HG02623 (cell line): ENCODE results near the gene TAX1BP1.

Source experiments
- ATAC-seq: cut with Tn5 transposase; IDR thresholded peaks from one replicate; pipeline ENCODE4 v1.9.1; 2021; ENCODE audit warnings: moderate library complexity; ENCODE audit not compliant: unreplicated experiment

The TAX1BP1 gene

DNA sequence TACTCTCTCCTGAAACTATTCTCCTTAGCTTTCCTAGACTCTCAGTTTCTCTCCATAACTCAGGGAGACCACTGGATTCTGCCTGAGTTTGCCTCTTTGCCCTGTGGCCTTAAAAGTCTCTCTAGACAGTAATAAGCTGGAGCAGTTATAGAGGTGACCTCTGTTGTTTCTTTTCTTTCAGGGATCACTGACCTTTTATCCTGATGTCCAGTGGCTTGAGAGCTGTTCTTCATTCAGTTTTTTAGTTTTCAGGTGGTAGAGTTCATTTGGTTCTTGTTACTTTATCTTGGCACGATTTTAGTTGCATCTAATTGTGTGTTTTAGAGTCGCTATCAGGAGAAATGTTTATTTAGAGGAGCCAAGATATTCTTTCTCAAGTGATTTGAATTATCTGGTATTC is 37.7 kb downstream of the TAX1BP1 start:
- ATAC-seq = no peak

DNA sequence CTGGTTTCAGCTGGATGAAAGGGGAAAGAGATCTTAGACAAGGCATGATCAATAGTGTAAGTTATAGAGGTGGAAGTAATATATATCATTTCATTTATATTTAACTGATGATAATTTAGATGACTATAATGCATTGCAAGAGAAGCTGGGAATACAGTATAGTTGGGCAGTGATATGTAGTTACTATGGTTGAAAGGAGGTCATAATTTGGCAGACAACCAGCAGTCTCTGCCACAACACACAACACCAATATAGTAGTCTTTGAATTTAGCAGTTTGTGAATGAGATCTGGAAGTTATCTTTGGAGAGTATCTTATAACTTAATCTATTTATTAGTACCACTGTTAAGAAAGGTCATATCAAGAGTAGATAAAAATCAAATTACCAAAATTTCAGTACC is 39.9 kb downstream of the TAX1BP1 start:
- no peak for ATAC-seq

DNA sequence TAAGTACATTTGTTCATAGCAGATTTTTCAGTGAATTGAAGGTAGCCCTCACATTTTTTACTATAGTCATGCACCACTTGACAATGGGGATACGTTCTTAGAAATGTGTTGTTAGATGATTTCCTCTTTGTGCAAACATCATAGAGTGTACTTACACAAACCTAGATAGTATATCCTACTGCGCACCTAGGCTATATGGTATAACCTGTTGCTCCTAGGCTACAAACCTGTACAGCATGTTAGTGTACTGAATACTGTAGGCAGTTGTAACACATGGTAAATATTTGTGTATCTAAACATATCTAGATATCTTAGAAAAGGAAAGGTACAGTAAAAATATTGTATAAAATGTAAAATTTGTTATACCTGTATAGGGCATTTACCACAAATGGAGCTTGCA is 41.2 kb downstream of the TAX1BP1 start:
- no peak for ATAC-seq

DNA sequence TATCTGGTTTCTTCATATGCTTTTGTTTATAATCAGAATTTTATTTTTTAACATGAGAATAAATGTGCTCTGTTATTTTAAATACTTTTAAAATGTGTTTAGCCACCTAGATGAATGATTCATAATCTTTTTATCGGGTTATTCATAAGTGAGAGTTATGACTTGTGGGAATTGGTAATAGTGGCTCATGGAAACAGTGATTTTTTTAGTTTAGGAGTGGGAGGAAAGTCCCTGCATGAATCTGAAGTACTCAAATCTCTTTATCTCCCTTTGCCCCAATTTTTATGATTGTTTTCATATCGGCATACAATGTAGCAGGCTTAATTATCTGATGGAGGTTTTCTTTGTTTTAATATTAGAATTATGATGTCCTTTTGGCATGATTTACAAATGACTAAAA is 42.9 kb downstream of the TAX1BP1 start:
- ATAC-seq = no peak

DNA sequence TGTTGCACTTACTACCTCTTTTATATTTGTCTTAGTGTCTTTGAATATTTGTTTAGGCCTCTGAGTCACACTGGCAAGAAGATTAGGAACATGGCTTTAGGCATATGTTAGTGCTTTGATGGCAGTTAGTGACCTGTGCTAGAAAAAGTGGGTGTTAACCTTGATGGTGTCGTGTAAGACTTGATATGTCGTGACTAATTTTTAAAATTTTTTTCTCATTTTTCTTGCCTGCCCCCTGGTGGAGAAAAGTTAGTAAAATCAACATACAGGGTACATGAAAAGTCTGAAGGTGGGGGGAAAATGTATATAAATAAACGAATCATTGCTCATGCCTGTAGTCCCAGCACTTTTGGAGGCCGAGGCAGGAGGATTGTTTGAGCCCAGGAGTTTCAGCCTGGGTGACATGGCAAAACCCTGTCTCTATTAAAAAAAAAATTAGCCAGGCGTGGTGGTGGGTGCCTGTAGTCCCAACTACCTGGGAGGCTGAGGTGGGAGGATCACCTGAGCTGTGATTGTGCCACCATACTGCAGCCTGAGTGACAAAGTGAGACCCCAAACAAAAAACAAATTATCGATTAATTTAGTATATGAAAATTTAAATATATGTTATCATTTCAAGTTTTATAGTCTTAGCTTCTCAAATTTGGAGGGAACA is 44.6 kb downstream of the TAX1BP1 start:
- ATAC-seq = no peak

DNA sequence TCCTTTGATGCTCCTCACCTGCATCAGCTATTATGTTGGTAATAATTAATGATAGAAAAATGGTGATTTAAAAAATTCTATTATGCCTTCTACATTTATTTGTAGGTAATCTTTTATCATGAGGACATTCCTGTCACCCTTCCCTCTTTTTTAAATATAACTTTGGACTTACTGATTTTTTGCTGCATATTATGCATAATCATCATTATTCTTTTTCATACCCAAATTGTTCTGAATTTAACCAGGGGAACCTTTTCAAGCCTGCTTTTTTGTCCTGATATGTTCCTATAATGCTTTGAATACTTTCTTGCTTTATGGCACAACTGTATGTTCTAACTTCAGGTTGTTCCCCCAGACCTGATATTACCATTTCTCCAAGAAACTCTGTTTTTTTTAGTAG is 48.5 kb downstream of the TAX1BP1 start:
- no peak for ATAC-seq

DNA sequence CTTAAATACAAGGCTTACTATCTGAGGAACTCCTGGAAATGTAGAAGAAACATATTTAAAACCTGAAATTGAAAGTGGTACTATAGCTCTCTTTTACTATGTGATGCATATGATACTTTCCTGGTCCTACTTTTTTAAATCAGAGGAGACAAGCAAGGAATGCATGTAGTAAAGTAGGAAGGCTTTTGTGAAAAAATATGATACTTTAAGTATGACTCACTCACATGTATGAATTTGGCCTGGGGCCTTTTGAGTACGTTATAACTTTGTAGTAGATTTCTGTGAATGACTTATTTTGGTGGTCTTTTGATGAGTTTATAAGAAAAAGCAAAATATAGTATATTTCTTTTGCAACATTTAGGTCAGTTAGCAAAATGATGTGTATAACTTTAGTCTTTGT is 53.8 kb downstream of the TAX1BP1 start:
- ATAC-seq = no peak

DNA sequence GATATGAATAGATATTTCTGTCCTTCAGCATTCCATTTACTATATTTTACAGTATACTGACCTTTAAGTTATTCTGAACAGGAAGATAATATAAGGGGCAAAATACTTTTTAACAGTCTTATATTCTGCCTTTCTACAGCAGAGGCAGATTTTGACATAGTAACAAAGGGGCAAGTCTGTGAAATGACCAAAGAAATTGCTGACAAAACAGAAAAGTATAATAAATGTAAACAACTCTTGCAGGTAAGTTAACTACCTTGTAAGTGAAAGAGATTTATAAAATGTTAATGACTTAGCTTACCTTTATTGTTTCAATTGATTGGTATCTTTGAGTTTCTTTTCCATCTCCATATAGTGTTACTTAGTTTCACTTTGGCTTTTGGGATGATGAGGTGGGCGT is 56.0 kb downstream of the TAX1BP1 start:
- ATAC-seq = no peak

DNA sequence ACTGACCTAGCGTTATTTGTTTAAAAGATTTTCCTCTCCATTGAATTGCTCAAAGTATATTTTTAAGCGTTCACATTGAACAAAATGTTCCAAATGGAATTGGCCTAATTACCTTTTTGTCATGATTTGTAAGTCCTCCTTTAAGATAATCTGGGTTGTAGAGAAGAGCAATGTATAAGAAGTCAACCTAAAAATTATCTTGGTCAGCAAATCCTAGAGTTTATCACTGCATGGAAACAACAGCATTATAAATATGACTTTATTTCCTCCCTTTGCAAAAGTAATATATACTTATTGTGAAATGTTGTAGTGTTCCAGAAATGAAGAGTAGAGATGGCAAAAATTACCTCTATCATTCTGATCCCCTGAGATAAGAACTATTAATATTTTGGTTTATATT is 59.2 kb downstream of the TAX1BP1 start:
- no peak for ATAC-seq

DNA sequence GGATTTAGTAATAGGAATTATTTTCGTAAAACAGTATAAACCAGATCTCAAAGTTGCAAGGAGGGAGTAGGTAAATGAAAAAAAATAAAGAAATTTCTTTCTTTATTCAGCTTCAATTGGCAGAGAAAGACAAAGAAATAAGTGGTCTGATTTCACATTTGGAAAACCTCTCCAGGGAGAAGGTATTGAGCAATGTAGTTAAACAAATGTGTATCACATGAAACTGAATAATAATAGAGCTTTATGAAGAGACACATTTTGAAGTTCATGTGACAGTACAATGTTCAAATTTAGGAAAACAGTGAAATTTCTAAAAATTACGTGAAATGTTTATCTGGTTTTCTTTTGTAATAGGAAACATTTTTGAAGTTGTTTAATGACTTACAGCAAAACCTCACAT is 63.0 kb downstream of the TAX1BP1 start:
- ATAC-seq = no peak

DNA sequence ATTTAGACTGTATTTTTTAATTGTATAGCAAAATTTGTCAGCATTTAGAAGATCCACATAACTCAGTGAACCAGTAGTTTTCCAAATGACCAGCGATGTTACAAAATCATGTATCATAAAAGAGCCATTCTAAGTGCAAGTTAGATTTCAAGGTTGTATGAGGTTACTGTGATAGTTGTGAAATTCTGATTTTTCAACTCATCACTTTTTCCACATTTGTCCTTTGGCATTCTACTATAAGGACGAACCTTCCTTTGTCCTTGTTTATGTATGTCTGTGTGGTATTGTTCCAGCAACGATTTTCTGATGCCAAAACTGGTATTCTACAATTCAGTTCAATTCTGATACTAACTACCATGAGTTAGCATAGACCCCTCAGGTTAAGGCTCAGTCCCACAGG is 64.2 kb downstream of the TAX1BP1 start:
- ATAC-seq = no peak

DNA sequence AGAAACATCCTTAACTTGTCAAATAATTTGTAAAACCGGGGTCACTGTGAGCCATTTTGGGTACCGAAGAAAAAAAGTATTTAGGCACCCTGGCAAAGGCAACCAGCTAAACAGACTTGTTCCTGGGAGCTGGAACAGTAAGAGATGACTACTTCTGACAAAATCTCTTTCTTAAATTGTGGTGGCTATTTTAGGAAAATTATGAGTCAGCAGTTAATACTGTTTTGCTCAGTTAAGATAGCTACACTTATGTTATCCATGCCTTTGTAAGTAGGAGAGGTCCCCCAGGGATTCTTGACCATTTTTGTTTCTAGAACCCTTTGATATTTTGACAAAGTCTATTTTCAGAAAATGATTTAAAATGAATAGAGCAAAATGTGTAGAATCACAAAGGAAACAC is 68.7 kb downstream of the TAX1BP1 start:
- ATAC-seq = no peak

DNA sequence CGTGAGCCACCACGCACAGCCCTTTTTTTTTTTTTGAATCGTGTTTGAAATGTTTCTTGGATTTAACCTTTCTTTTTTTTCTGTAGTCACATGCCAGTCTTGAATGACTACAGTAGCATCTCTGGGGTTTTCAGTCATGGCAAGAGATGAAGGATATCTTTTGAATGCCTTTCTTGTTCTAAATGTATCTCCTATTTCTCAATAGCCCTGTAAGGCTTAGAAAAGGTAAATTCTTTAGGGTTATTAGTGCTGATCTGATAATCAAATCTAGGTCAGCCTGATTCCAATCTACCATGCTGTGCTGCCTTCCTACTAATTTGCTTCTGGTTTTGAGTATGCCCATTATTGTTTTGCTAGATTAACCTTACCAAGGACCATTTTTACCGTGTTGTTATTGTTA is 70.2 kb downstream of the TAX1BP1 start:
- ATAC-seq = no peak

DNA sequence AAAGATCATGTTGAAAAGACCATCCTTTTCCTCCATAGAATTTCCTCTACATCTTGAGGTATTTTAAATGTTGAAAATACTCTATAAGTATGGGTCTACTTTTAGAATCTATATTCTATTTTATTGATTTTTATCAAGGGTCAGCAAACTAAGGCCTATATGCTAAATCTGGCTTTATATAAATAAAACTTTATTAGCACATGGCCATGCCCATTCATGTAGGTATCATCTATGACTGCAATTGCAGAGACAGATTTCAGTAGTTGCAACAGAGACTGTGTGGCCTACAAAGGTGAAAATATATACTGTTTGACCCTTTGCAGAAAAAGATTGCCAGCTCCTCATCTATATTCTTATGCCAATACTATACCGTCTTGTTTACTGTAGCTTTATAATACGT is 72.7 kb downstream of the TAX1BP1 start:
- ATAC-seq = no peak

DNA sequence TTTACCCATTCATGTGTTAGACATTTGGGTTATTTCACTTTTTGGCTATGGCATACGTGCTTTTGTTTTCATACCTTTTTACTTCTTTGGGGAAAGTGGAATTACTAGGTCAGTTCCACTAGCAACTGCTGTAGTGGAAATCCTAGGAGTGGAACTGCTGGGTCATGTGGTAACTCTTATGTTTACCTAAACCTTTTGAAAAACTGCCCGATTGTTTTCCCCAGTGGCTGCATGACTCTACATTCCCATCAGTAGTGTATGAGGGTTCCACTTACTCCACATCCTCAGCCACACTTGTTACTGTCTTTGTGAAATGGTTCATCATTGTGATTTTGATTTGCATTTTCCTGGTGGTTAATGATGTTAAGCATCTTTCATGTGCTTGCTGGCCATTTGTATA is 82.3 kb downstream of the TAX1BP1 start:
- no peak for ATAC-seq

DNA sequence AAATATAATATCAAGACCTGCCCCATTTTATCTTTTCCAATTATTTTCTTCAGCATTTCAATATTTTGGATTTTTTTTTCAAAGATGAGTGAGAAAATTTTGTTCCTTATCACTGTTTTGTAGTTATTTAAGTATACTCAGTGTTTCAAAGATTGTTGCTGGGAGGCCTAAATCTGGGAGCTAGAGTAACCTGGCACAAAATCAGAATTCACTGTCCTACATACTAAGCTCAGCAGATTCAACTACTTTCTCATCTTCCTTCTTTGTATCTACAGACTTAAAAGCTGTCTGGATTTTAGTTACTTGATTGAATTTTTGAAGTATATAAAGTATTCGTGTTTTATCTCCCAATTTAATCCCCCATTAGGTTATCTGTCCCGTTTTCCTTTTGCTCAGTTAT is 85.9 kb downstream of the TAX1BP1 start:
- no peak for ATAC-seq

DNA sequence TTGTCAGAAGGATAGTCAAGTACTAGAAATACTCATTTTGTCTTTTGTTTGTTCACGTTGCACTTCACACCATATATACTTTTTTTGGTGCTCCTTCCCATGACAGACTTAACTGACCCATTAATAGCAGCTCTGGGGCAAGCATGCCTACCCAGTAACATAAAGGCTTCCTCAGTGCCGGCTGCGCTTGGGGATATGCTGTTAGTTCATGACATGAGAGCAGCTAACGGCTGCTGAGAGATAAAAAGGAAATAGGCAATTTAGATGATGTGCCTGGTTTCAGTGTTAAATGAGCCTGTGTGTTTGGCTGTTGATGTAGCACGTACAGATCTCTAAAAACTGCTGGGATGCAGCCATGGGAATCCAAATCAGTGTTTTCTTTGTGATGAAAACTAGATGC is 86.4 kb downstream of the TAX1BP1 start:
- no peak for ATAC-seq

DNA sequence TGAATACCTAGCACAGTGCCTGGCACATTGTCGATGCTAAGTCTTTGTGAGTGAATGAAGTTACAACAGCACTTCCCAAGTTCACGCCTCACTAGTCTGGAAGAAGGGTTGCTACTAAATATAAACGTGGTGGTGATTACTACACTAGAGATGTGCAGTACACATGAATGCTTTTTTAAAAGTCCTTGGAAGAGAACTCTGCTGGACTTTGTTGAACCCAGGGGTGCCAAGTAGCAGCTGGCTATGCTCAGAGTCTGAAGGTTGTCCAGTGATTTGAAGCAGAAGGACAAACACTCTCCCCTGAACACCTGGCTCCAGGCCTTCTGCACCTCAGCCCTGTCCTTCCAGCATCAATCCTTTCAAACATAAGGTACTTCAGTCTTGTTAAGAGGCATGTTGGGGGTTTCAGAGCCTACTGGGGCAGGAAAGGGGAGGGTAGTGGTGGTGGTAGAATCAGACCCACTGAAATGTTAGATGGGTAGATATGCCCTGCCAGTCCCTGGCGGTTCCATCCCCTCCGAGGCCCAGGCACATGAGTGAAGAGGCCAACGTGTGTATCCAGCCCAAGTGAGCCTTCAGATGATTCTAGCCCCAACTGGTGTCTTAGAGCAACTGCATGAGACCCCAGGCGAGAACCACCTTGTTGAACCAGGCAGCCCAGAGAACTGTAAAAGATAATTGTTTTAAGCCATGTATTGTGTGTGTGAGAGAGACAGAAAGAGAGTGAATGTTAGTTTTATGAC is 94.4 kb downstream of the TAX1BP1 start:
- no peak for ATAC-seq

DNA sequence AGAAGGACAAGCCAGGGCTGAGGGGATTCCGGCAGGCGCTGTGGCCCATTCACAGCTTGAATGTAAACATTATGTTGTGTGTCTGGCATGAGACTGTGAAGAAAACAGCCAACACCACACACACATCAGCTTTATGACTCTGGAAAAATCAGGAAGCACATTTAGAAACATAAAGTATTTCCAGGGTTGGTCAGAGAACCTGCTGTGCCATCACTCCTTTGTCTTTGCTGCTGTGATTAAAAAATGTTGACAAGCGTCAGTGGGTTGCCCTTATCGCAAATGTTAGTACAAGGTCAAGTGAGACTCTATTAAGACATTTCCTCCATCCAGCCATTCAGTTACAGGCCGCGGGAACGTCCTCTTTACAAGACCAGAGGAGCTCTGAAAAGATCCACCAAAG is 95.4 kb downstream of the TAX1BP1 start:
- ATAC-seq = no peak

DNA sequence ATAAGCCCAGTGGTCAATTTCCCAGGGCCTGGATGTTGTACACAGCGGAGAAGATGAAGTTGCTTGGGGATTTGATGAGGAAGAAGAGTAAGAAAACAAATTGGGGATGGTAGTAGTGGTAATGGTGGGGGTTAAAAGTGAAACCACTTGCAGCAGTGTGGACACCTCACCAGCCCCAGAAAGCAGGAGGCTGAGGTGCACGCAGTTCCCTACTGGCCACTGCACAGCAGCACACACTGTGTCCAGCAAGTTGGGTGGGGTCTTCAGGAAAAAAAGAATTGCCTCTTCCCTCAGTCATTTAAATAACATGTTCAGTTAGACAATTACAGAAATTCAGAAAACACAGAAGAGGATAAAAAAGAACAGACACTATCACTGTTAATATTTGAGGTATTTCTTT is 96.6 kb downstream of the TAX1BP1 start:
- ATAC-seq = no peak

DNA sequence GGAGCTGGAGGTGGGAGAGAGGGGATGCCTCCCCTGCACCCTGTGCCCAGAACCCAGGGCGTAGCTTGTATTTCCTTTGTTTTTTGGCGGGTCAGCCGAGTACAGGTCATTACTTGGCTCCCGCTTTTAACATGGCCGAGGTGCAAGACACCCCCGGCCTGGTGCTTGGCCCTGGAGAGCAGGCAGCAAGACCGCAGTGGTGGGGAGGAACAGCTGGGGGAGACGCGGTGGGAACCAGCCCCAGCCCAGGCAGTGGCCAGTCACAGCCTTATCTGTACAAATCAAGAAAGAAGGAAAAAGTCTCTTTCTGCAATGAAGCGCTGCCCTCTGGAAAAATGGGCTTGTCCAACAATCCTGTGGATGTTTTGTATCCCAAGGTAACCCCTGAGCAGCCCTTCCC is 99.1 kb downstream of the TAX1BP1 start:
- no peak for ATAC-seq

DNA sequence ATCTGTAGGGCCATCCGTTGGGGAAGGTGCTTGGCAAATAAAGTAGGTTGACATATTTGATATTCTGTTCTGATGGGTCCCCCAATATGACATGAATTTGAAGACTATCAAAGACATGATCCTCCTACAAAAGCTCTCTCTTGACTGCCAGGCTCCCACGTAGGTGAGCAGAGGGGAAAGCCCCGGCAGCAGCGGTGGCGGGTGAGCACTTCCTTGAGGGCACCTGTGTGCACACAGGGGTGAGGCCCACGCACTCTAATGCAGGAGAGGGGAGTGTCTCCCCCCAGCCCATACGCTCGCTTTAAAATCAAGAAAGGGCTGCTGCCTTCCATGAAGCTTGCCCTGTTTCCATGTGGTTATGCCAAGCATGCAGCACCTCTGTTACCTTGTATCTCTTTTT is 100.4 kb downstream of the TAX1BP1 start:
- ATAC-seq = no peak

DNA sequence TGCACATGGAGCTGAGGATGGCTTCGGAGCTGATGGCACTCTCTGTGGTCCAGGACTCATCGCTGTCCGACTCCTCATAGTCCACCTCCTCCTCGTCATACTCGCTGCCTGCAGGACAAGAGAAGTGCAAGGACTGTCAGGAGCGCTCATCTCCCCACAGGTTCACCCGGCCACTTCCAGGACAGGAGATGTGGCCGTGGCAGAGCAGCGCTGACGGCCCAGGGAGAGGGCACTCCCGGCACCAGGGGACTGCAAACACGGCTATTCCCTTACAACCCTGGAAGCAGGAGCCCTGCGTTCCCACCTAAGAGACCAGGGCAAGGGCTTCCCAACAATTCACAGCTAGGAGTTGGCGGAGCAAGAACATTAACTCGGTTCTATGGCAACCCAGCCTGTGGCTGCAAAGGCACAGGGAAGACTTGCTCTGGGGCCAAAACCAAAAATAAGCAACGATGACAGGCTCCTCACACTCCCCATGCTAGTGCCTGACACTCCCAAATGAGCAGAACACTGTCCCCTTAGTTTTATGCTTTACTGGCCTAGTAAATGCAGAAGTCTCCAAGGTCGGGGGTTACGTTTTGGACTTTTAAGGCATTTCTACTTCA is 100.9 kb downstream of the TAX1BP1 start:
- ATAC-seq = no peak
